GM21723 (cell line): ENCODE measurements around the gene MED29.
"Not testable (repeated sequence)": the region's sequence is repeated elsewhere in the genome, so short reads cannot be mapped to it uniquely, and the experiment has no call there.

Experiments used
- ATAC-seq: cut with Tn5 transposase; IDR thresholded peaks from one replicate; pipeline ENCODE4 v1.9.1; 2021; ENCODE audit warnings: mild to moderate bottlenecking, moderate library complexity; ENCODE audit not compliant: unreplicated experiment

Gene MED29

DNA sequence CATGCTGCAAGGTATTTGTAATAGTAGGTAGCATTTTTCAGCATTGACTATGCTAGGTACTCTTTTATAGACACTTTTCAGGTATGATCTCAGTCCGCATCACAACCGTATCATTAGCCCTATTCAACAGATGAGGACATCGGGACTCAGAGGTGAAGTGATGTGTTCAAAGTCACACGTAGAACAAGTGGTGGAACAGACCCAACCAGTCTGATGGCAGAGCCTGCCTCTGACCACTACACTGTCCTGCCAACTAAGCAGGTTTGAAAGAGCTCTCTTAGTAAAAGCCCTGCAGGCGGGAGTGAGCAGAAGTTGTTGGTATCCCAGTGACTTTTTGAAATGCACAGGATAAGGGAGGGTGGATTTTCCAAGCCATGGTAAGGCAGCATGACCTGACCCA lies 20.4 kb upstream of the MED29 start:
- no peak for ATAC-seq

- no peak for ATAC-seq
These were observed 19.0 kb upstream of the MED29 start for GRCh38 chr19:39372047-39372802.

DNA sequence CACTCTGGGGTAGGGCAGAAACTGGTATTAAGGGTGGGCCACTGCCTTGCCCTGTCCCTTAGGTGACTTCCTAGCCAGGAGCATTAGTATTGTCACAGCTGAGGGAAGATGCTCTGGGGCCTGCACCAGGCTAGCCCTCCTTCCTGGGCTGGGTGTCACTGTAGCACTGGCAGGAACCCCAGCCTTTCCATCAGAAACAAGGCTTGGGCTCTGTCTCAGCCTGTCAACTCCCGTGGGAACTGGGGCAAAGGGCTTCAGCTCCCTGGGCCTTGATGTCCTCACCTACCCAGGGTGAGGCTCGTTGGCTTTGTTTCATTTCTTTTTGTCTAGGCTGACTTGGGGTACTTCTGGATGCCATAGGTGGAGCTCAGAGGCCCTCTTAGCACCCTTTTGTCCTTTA lies 18.2 kb upstream of the MED29 start:
- ATAC-seq = no peak

DNA sequence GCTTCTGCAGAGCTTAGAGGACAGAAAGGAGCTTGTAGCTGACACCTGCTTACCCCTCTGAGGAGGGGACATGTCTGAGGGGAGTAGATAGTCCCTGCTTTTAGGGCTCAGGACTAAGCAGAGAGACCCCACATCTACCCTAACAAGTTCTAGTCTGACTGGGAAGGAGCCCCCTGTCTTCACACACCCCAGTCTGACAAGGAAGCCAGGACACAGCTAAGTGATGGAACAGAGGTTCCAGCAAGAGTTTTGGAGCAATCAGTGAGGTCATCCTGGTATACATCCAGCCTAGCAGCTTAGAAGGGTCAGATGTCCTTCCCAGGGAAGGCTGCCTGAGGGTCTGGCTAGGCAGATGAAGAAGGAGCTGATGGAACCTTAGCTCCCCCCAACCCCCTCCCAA lies 15.2 kb upstream of the MED29 start:
- ATAC-seq = no peak

GRCh38 chr19:39377373-39378362 lies 13.5 kb upstream of the MED29 start:
- ATAC-seq = no peak

DNA sequence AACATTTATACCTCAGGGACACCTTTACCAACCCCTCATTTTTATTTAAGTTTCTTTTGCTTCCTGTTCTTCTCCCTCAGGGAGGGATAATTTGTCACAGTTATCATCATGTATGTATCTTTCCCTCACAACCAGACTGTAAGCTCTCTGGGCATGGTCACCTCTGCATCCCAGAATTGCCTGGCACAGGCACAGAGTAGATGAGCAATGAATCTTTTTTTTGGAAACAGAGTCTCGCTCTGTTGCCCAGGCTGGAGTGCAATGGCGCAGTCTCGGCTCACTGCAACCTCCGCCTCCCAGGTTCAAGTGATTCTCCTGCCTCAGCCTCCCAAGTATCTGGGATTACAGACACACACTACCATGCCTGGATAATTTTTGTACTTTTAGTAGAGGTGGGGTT lies 11.8 kb upstream of the MED29 start:
- not testable (repeated sequence) for ATAC-seq

DNA sequence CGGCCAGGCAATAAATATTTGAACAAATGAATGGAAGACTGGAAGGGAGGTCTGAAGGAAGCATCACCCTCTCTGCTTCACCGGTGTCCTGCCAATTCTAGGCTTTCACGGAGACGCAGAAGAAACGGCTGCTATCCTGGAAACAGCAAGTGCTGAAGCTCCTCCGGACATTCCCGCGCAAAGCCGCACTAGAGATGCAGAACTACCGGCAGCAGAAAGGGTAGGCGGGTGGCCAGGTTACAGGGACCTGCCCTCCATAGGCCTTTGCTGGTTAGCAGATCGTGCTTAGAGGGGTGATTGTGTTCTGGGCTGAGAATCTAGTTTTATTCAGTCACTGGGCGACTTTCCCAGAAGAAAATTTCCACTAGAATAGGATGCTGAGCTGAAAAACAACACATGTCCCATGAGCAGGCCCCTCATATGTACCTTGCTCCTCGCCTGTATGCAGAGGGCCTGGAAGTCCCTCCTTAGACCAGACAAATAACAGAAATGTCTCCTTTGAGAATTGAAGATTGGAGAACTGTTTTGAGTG lies 11.2 kb upstream of the MED29 start:
- no peak for ATAC-seq

- ATAC-seq = no peak
These were observed 10.4 kb upstream of the MED29 start for GRCh38 chr19:39380521-39381502.

GRCh38 chr19:39381910-39382611 lies 9.1 kb upstream of the MED29 start:
- ATAC-seq = no peak

DNA sequence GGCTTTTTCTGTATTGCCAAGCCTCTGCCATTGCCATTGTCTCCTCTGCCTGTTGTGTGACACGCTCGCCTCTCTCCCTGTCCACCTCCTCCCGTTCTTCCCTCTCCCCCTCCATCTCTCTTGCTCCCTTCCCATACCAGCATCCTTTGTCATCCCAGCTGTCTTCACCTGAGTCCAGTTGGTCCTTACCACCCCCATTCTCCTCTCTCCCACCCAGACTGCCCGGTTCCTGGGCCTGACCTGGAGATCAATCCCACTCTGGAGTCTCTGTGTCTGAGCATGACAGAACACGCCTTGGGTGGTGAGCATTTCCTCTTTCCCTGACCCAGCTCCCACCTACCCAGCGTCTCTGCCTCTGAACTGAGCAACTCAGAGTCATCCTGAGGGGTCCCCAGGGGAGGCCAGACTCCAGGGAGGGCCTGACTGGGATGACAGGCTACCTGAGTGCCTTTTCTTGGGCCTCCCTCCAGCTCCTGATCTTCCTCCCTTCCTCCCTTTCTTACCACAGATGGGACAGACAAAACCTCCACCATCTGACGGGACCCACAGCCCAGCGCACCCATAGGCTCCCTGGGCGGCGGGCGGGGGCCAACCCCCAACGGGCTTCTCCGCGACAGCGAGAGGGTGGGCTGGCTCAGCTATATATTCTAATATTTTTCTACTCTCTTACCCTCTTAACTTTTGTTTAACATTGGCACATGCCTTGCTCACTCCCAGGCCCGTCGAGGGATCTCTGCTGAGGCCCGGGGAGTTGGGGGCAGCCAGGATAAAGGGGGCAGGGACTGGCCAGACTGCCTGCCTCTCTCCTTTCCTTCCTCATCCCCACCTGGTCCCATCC lies 8.0 kb upstream of the MED29 start:
- ATAC-seq = no peak

DNA sequence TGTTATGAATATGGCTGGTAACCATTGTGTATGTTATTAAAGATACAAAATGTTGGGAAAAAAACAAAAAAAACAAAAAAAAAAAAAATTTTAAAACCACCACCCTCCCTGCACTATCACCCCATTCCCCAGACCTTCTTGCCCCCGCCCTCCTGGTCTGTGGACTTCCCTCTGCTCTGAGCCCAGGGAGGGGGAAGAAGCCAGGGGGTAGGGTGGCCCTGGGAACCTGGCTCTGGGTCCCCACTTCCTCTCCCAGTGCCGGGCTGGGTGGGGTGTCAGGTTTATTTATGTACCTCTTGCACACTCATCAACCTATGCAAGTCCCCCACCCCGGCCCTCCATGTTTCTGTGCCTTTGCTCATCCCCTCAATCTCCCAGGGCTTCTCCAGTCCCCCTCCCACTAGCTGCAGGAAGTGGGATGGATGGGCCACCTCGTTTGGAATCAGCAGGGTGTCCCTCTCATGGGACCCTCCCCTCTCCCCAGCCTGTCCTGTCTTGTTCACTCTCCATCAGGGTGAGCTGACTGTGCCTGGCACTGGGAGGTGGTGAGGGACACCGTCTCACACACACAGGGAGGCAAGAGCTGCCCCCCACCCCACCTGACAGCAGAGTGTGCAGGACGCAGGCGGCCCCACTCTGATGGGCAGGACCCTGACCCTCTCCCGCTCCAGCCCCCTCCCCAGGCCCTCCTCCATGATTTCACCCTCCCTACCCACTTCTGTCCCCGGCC lies 6.2 kb upstream of the MED29 start:
- ATAC-seq = no peak

GRCh38 chr19:39385629-39386411 lies 5.4 kb upstream of the MED29 start:
- no peak for ATAC-seq

- no peak for ATAC-seq
These were observed 4.6 kb upstream of the MED29 start for GRCh38 chr19:39386557-39386956.

- ATAC-seq = no peak
These were observed 2.5 kb upstream of the MED29 start for GRCh38 chr19:39388657-39389056.

- no peak for ATAC-seq
These were observed 1.4 kb upstream of the MED29 start for GRCh38 chr19:39389631-39390414.

DNA sequence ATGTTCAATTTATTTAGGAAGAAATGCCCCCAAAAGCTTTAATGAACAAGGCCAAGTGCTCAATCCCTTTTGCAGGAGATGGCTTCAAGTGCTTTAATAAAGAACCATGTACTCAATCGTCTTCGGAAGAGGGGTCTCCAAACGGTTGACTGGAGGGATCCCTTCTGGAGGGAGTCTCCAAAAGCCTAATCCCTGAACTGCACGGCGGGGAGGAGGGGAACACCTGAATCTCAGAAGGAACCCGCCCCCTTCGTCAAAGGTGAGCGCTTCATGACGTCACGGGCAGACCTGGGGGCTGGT lies 777 bp upstream of the MED29 start:
- ATAC-seq = no peak
